OCI-LY7 (cell line): ENCODE measurements around the gene MYH7. TPM values are rescaled to one million over a fixed set of nuclear protein-coding genes. Genes with fewer than 3 reads are reported as not detected.

Experiments used
- BruUV-seq: library from RNA; stranded (reverse); fragments of 400-500 nt; replicated peaks from 2 replicates; lab custom pipeline; 2021; lab: Mats Ljungman, UMichigan
- CTCF ChIA-PET: fragments of 300-600 bp; sonication (Branson Sonifier 250); formaldehyde crosslinking; loops from one replicate; lab custom pipeline; 2022; ENCODE audit warnings: antibody characterized with exemption; ENCODE audit not compliant: unreplicated experiment; lab: Charles Lee
- POLR2A ChIA-PET: fragments of 300-600 bp; sonication (Branson Sonifier 250); formaldehyde crosslinking; loops from one replicate; lab custom pipeline; 2022; ENCODE audit warnings: antibody characterized with exemption; lab: Charles Lee
- DNase-seq: peaks from one replicate; pipeline ENCODE4 v3.0.0-alpha.2; 2015; ENCODE audit warnings: low spot score
- H2AFZ ChIP-seq: fragments of 200-600 bp; sonication (generic), shearing (Covaris generic); 2 replicates; pipeline ENCODE4 v1.6.1; 2014; ENCODE audit warnings: mild to moderate bottlenecking, antibody characterized with exemption, low read length, moderate library complexity
- H3K27ac ChIP-seq: fragments of 200-600 bp; sonication (generic); 2 replicates; pipeline ENCODE4 v1.5.1; 2014; ENCODE audit warnings: mixed run types, low read depth, mild to moderate bottlenecking, moderate library complexity, low read length, inconsistent platforms; ENCODE audit not compliant: poor library complexity, severe bottlenecking
- H3K36me3 ChIP-seq: fragments of 200-600 bp; sonication (generic); 2 replicates; pipeline ENCODE4 v1.6.1; 2014; ENCODE audit warnings: mild to moderate bottlenecking, antibody characterized with exemption, low read length, moderate library complexity, mixed read lengths; ENCODE audit not compliant: insufficient read depth
- H3K4me1 ChIP-seq: fragments of 200-600 bp; sonication (generic); 2 replicates; pipeline ENCODE4 v1.5.1; 2014; ENCODE audit warnings: mild to moderate bottlenecking, low read length; ENCODE audit not compliant: insufficient read depth, poor library complexity, severe bottlenecking
- H3K4me2 ChIP-seq: fragments of 200-600 bp; sonication (generic); 2 replicates; pipeline ENCODE4 v1.6.1; 2014; ENCODE audit warnings: mild to moderate bottlenecking, low read length
- H3K4me3 ChIP-seq: fragments of 200-600 bp; sonication (generic); 2 replicates; pipeline ENCODE4 v1.5.1; 2014; ENCODE audit warnings: mild to moderate bottlenecking, low read depth, low read length; ENCODE audit not compliant: poor library complexity, severe bottlenecking
- H3K79me2 ChIP-seq: fragments of 200-600 bp; sonication (generic); 2 replicates; pipeline ENCODE4 v1.6.1; 2016; ENCODE audit warnings: low read depth, mild to moderate bottlenecking, low read length, moderate library complexity, mixed read lengths; ENCODE audit not compliant: insufficient read depth
- H3K9me2 ChIP-seq: fragments of 200-600 bp; sonication (generic); 2 replicates; pipeline ENCODE4 v1.6.1; 2016; ENCODE audit warnings: mild to moderate bottlenecking, low read length, mixed read lengths; ENCODE audit not compliant: insufficient read depth
- H3K9me3 ChIP-seq: fragments of 200-600 bp; sonication (generic); 2 replicates; pipeline ENCODE4 v1.6.1; 2014; ENCODE audit warnings: mild to moderate bottlenecking, mixed run types, low read length, mixed read lengths
- H4K20me1 ChIP-seq: fragments of 200-600 bp; sonication (generic); 2 replicates; pipeline ENCODE4 v1.6.1; 2014; ENCODE audit warnings: mild to moderate bottlenecking, antibody characterized with exemption, low read length, moderate library complexity, mixed read lengths; ENCODE audit not compliant: insufficient read depth
- CTCF ChIP-seq: fragments of 200-600 bp; sonication (generic); conservative IDR thresholded peaks from 2 replicates; pipeline ENCODE4 v1.5.1; 2014; ENCODE audit warnings: mild to moderate bottlenecking, antibody characterized with exemption, low read length, moderate library complexity, mixed read lengths
- EZH2phosphoT487 ChIP-seq: fragments of 200-600 bp; sonication (generic); IDR thresholded peaks from 2 replicates; pipeline ENCODE4 v1.6.1; 2018; ENCODE audit warnings: low read depth, borderline replicate concordance, mild to moderate bottlenecking, mixed run types, antibody characterized with exemption, low read length, moderate library complexity, mixed read lengths
- intact Hi-C: fragments of 100-400 bp; cut with micrococcal nuclease; formaldehyde crosslinking; loops from one replicate; pipeline ENCODE4 v1.10.0; 2022; ENCODE audit not compliant: unreplicated experiment
- microRNA-seq: library from miRNA; unstranded; fragments of <30 nt; microRNA quantifications from one replicate; pipeline ENCODE4 v1.2.0, GENCODE V29; 2022; ENCODE audit warnings: borderline replicate concordance
- small RNA-seq: library from RNA; depleted of rRNA; stranded (forward); fragments of <200 nt; gene quantifications from one replicate; pipeline ENCODE3, GENCODE V24; 2014
- total RNA-seq, 2 experiments: library from RNA; depleted of rRNA in 1 of 2; stranded (reverse); fragments of >200 nt in 1 of 2; shearing (Covaris generic) in 1 of 2; gene quantifications; 2 replicates each; pipeline ENCODE4 v1.2.3, GENCODE V29; 2014 to 2022

The MYH7 gene
- total RNA-seq, 2 experiments from 2014 or later: not detected

- intact Hi-C loops: no loop called here
- H3K4me3 ChIP-seq: no peak within 1 kb of the TSS
- no TSS peak for BruUV-seq
- no peaks in the 10 kb centered on the region for H3K9me2 ChIP-seq
- no peak for TF ChIP-seq CTCF
- no peak within 1 kb of the TSS for H3K4me2 ChIP-seq
- H4K20me1 ChIP-seq: no peaks in the 10 kb centered on the region
- no peaks in the 10 kb centered on the region for H3K36me3 ChIP-seq
- no peak for DNase-seq
- CTCF ChIA-PET: no interaction called here
- H3K4me1 ChIP-seq: no peaks in the 10 kb centered on the region
- H3K79me2 ChIP-seq: no peaks in the 10 kb centered on the region
- H2AFZ ChIP-seq: no peak within 1 kb of the TSS
- POLR2A ChIA-PET: no interaction called here
- no peak within 1 kb of the TSS for H3K27ac ChIP-seq
- H3K9me3 ChIP-seq: no peaks in the 10 kb centered on the region
Measured at GRCh38 chr14:23365036-23365731, 70.3 kb downstream of the MYH7 start, which contains the start of gene EFS. EFS (minus strand) TSS chr14:23365172; CDS start chr14:23365025, 147 bp downstream.

GRCh38 chr14:23364164-23365035, 71.1 kb downstream of the MYH7 start:
- no peaks in the 10 kb centered on the region for H3K4me1 ChIP-seq
- TF ChIP-seq CTCF (no peak), EZH2phosphoT487 (no peak)
- no peaks in the 10 kb centered on the region for H3K9me3 ChIP-seq
- no peak overlapping the region for H3K4me3 ChIP-seq
- CTCF ChIA-PET: no interaction called here
- H3K79me2 ChIP-seq: no peaks in the 10 kb centered on the region
- POLR2A ChIA-PET: no interaction called here
- intact Hi-C loops: no loop called here
- DNase-seq: no peak
- no TSS peak for BruUV-seq
- no peaks in the 10 kb centered on the region for H3K36me3 ChIP-seq
- no peaks in the 10 kb centered on the region for H3K9me2 ChIP-seq
- H3K4me2 ChIP-seq: no peak overlapping the region
- H2AFZ ChIP-seq: no peak overlapping the region
- no peaks in the 10 kb centered on the region for H4K20me1 ChIP-seq
- H3K27ac ChIP-seq: no peak overlapping the region

Small RNA genes within 50 kb of the gene (microRNA-seq; reads per million reads assigned to microRNA genes)
- gene MIR208A: 3.0 reads per million
- gene MIR208B: not detected

Small RNA genes within 50 kb of the gene (small RNA-seq; reads per million reads assigned to genes)
- gene MIR208A (not detected), gene MIR208B (not detected)

Other genes starting within 250 kb of the MYH7 start
- not detected in 2 replicates for gene RNF212B, start 197.7 kb downstream of the MYH7 start, total RNA-seq (2014; rRNA removed; shearing (Covaris generic))
- gene RNF212B, start 197.7 kb downstream of the MYH7 start, total RNA-seq (2022): not detected in 2 replicates
- gene HOMEZ, start 149.5 kb downstream of the MYH7 start, total RNA-seq (2014; rRNA removed; shearing (Covaris generic)): 6.3 and 7.1 TPM in 2 replicates
- 16.5 and 17.2 TPM in 2 replicates for gene HOMEZ, start 149.5 kb downstream of the MYH7 start, total RNA-seq (2022)
- gene PPP1R3E, start 132.8 kb downstream of the MYH7 start, total RNA-seq (2014; rRNA removed; shearing (Covaris generic)): 24.4 and 31.0 TPM in 2 replicates
- 95.5 and 102 TPM in 2 replicates for gene PPP1R3E, start 132.8 kb downstream of the MYH7 start, total RNA-seq (2022)
- gene BCL2L2, start 128.8 kb downstream of the MYH7 start, total RNA-seq (2014; rRNA removed; shearing (Covaris generic)): 7.2 and 8.6 TPM in 2 replicates
- gene BCL2L2, start 128.8 kb downstream of the MYH7 start, total RNA-seq (2022): 17.4 and 18.0 TPM in 2 replicates
- 120 and 167 TPM in 2 replicates for gene PABPN1, start 114.2 kb downstream of the MYH7 start, total RNA-seq (2014; rRNA removed; shearing (Covaris generic))
- gene PABPN1, start 114.2 kb downstream of the MYH7 start, total RNA-seq (2022): 314 and 319 TPM in 2 replicates
- gene SLC22A17, start 82.8 kb downstream of the MYH7 start, total RNA-seq (2014; rRNA removed; shearing (Covaris generic)): not detected in 2 replicates
- not detected in 2 replicates for gene SLC22A17, start 82.8 kb downstream of the MYH7 start, total RNA-seq (2022)
- not detected in 2 replicates for gene EFS, start 70.5 kb downstream of the MYH7 start, total RNA-seq (2014; rRNA removed; shearing (Covaris generic))
- gene EFS, start 70.5 kb downstream of the MYH7 start, total RNA-seq (2022): not detected in 2 replicates
- gene IL25, start 62.9 kb downstream of the MYH7 start, total RNA-seq (2014; rRNA removed; shearing (Covaris generic)): not detected in 2 replicates
- not detected in 2 replicates for gene IL25, start 62.9 kb downstream of the MYH7 start, total RNA-seq (2022)
- not detected in 2 replicates for gene CMTM5, start 58.6 kb downstream of the MYH7 start, total RNA-seq (2014; rRNA removed; shearing (Covaris generic))
- not detected in 2 replicates for gene CMTM5, start 58.6 kb downstream of the MYH7 start, total RNA-seq (2022)
- gene MYH6, start 27.4 kb downstream of the MYH7 start, total RNA-seq (2014; rRNA removed; shearing (Covaris generic)): not detected in 2 replicates
- not detected in 2 replicates for gene MYH6, start 27.4 kb downstream of the MYH7 start, total RNA-seq (2022)
- gene NGDN, start 34.0 kb upstream of the MYH7 start, total RNA-seq (2014; rRNA removed; shearing (Covaris generic)): 53.6 and 87.1 TPM in 2 replicates
- gene NGDN, start 34.0 kb upstream of the MYH7 start, total RNA-seq (2022): 48.7 and 57.5 TPM in 2 replicates
- gene ZFHX2, start 116.1 kb upstream of the MYH7 start, total RNA-seq (2014; rRNA removed; shearing (Covaris generic)): 0.60 and 0.62 TPM in 2 replicates
- 1.2 and 1.8 TPM in 2 replicates for gene ZFHX2, start 116.1 kb upstream of the MYH7 start, total RNA-seq (2022)
- 20.9 and 28.6 TPM in 2 replicates for gene THTPA, start 120.6 kb upstream of the MYH7 start, total RNA-seq (2014; rRNA removed; shearing (Covaris generic))
- gene THTPA, start 120.6 kb upstream of the MYH7 start, total RNA-seq (2022): 15.4 and 16.9 TPM in 2 replicates
- gene AP1G2, start 132.1 kb upstream of the MYH7 start, total RNA-seq (2014; rRNA removed; shearing (Covaris generic)): 110 and 129 TPM in 2 replicates
- 209 and 235 TPM in 2 replicates for gene AP1G2, start 132.1 kb upstream of the MYH7 start, total RNA-seq (2022)
- gene JPH4, start 143.1 kb upstream of the MYH7 start, total RNA-seq (2014; rRNA removed; shearing (Covaris generic)): not detected in 2 replicates
- gene JPH4, start 143.1 kb upstream of the MYH7 start, total RNA-seq (2022): not detected in 2 replicates
- gene DHRS2, start 200.7 kb upstream of the MYH7 start, total RNA-seq (2014; rRNA removed; shearing (Covaris generic)): not detected in 2 replicates
- gene DHRS2, start 200.7 kb upstream of the MYH7 start, total RNA-seq (2022): not detected in 2 replicates